ENCODE measurements around the gene PNPLA3.

DNA sequence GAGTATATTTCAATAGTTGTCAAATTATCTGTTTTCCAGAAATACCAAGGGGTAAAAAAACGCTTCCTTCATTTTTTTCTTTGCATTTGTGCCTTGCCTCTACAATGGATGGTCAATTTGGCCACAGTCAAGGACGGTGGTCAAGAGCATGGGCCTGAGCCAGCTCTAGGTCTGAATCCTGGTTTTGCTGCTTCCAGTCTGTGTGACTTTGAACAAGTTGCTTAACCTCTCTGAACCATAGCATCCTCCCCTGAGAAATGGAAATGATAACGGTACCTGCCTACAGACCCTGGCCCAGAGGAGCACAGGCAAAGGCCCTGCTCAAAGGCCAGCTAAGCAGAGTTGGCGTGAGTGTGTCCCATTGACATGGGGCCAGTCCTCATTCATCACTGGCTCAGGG, 34.9 kb upstream of the PNPLA3 start:
- TF ChIP-seq, protein P1, sequence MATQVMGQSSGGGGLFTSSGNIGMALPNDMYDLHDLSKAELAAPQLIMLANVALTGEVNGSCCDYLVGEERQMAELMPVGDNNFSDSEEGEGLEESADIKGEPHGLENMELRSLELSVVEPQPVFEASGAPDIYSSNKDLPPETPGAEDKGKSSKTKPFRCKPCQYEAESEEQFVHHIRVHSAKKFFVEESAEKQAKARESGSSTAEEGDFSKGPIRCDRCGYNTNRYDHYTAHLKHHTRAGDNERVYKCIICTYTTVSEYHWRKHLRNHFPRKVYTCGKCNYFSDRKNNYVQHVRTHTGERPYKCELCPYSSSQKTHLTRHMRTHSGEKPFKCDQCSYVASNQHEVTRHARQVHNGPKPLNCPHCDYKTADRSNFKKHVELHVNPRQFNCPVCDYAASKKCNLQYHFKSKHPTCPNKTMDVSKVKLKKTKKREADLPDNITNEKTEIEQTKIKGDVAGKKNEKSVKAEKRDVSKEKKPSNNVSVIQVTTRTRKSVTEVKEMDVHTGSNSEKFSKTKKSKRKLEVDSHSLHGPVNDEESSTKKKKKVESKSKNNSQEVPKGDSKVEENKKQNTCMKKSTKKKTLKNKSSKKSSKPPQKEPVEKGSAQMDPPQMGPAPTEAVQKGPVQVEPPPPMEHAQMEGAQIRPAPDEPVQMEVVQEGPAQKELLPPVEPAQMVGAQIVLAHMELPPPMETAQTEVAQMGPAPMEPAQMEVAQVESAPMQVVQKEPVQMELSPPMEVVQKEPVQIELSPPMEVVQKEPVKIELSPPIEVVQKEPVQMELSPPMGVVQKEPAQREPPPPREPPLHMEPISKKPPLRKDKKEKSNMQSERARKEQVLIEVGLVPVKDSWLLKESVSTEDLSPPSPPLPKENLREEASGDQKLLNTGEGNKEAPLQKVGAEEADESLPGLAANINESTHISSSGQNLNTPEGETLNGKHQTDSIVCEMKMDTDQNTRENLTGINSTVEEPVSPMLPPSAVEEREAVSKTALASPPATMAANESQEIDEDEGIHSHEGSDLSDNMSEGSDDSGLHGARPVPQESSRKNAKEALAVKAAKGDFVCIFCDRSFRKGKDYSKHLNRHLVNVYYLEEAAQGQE (IDR thresholded peaks at IDR 0.05; ENCODE audit: insufficient read depth in 1 of 2, low read depth in 2 of 2, low read length in 1 of 2): no peak
- TF ChIP-seq SIN3A (IDR thresholded peaks at IDR 0.05; ENCODE audit: borderline replicate concordance, insufficient read depth, low read depth, low read length) (no peak), CTCF (IDR thresholded peaks at IDR 0.05) (no peak), POLR2AphosphoS5 (IDR thresholded peaks at IDR 0.05; ENCODE audit: low read depth, low read length) (no peak), TCF7L2 (IDR thresholded peaks at IDR 0.05; ENCODE audit: low read depth, low read length) (no peak)

All from Panc1 (cell line).